NCI-H2107 (cell line): Measurements from ENCODE around the gene POPDC3.

ENCODE experiments used
- DNase-seq: peaks from one replicate; lab custom pipeline; 2025; lab: John Stamatoyannopoulos, UW

The POPDC3 gene

DNA sequence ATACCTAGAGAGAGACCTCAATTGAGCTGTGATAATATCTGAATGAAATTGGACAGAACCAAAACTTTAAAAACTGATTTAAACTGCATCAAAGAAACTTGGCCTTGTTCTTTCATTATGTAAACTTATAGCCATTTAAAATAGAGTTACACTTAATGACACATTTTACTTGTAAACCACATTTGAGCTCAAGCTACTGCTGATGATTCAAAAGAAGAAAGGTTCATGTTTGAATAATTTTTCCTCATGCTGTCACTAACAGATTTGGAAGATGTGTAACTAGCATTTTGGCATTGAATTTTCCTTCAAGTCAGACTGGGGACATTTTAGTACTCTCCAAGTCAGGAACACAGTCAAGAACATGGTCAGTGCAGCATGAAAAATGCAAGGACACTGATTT, 26.9 kb downstream of the POPDC3 start:
- no peak for DNase-seq

GRCh38 chr6:105151644-105152043, 28.2 kb downstream of the POPDC3 start:
- DNase-seq: no peak

DNA sequence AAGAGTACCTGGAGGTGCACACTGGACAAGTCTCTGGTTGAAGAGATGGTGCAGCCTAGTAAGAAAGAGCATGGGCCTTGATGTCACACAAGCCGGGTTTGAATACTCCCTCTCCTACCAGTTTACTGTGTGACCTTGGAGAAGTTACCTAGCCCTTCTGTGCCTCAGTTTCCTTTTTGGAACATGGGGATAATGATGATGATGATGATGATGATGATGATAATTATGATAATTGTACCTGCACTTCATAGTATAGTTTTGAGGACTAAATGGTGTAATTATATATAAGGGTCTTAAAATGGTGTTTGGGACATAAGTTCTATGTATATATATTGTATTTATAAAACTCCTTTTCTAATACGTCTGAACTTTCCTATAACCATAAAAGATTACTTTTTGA, 41.7 kb downstream of the POPDC3 start:
- no peak for DNase-seq

DNA sequence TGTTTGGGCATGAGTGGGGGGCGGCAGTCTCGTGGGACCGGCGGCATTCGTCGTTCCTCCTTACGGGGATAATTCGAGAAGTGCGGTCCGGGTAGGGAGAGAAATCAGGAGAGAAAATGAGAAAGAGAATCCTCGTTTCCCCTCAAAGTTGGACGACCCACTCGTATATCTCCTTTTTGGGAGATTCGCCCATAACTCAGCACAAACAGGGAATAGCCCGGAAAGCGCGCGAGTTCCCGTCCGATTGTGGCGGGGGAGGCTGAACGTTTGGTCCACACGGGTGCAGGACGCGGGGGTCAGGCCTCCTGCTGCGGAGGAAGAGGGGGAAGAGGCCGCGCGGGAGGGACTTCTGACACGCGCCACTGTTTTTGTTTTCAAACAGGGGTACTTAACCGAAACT, 42.4 kb downstream of the POPDC3 start:
- no peak for DNase-seq

GRCh38 chr6:105136431-105137350, 43.1 kb downstream of the POPDC3 start:
- peak; percentile 40 for DNase-seq

GRCh38 chr6:105135907-105136430, 43.8 kb downstream of the POPDC3 start:
- DNase-seq: no peak

DNA sequence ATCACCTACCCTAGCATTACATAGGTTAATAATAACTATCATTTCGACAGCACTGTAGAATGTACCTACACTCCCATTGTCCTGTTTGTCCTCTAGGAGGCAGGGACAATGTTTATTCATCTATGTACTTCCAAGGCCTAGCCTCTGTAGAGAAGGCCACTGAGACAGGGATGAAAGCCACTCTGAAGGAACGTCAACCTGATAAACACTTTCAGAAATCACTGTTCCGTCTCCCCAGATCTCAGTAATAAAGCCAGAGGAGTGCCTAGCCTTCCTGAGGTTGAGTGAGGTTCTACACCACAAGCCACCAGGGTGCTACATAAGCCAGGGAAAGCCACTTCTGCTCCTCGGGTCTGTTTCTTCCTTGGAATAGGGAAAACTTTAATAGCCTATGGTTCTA, 44.8 kb downstream of the POPDC3 start:
- no peak for DNase-seq

DNA sequence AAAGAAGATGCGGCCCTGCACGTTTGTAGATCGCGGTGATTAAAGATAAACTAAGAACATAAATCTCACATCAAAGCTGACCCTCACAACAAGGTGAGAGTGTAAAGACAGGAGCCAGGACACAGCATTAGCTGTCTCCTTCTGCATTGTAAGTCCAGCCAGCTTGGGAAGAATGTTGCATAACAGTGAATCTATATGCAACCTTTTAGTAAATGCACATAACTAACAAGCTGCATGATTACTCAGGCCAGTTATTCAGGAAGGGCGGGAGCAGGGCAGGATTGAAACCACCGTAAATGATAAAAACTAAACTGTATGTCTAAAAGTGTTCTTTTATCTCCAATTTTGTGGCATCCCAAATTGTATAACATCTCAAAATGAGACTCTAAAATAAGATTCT, 57.1 kb downstream of the POPDC3 start:
- no peak for DNase-seq

- no peak for DNase-seq
These were observed 57.8 kb downstream of the POPDC3 start for GRCh38 chr6:105121981-105122380.

DNA sequence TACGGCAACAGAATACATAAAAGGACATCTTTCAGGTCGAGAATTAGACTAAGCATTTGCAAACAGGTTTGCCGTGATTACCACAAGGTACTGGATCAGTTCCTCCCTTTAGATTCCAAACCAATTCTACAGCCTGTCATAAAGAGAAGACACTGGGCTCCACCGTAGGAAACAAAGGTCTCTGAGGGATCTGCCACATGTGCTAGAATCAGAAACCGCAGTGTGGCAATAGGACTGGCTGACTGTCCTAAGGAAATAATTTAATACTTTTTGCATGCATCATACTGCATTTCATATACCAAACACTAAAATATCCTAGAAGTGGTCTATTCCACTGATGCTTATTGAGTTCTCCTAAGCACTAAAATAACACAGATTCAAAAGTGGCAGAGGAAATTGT, 59.2 kb downstream of the POPDC3 start:
- no peak for DNase-seq

- no peak for DNase-seq
These were observed 63.7 kb downstream of the POPDC3 start for GRCh38 chr6:105116150-105116549.

GRCh38 chr6:105113422-105113821, 66.4 kb downstream of the POPDC3 start:
- DNase-seq: no peak

GRCh38 chr6:105112577-105112976, 67.2 kb downstream of the POPDC3 start:
- no peak for DNase-seq

- no peak for DNase-seq
These were observed 67.9 kb downstream of the POPDC3 start for GRCh38 chr6:105111871-105112270.

GRCh38 chr6:105111105-105111504, 68.7 kb downstream of the POPDC3 start:
- no peak for DNase-seq

DNA sequence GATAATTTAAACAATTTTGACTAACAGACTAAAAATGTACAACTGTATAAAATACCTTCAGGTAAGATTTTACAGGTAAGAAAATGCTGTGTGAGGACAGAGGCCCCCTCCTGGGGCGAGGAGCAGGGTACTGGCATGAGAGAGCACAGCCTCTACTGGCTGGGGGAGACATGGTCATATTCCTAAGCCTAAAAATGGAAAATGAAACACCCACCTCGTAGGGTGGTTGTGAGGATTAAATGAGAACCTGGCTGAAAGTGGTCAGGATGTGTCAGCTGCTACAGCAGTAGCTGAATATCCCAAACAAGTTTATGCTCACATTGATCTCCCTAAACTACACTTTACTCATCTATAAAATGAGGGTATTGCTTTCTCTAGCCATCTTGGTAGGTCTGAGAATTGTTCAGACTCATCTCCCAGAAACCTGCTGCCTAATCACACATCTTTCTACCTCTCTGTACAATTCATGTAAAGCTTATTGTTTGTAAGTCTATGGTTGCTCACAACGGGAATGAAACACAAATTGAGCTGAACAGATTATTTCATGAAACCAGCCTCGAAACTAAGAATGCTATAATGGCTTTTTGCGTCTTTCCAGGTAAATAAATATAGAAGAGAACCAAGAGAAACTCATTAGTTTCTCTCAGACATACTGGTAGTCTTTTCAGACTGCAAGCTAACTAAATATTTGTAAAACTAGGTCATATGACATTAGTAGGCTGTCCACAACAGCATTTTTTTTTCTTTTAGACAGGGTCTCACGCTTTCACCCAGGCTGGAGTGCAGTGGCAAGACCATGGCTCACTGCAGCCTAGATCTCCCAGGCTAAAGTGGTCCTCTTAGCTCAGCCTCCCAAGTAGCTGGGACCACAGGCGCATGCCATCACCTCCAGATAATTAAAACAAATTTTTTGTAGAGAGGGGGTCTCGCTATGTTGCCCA, 69.6 kb downstream of the POPDC3 start:
- DNase-seq: no peak

GRCh38 chr6:105108631-105109262, 71.1 kb downstream of the POPDC3 start:
- DNase-seq: no peak
